Measurements from ENCODE around the gene TRMT5. TPM values are rescaled to one million over a fixed set of nuclear protein-coding genes. Genes with fewer than 3 reads are reported as not detected.

Gene TRMT5
- total RNA-seq, 2 experiments from 2014 or later, result 8.2 to 9.3 TPM

DNA sequence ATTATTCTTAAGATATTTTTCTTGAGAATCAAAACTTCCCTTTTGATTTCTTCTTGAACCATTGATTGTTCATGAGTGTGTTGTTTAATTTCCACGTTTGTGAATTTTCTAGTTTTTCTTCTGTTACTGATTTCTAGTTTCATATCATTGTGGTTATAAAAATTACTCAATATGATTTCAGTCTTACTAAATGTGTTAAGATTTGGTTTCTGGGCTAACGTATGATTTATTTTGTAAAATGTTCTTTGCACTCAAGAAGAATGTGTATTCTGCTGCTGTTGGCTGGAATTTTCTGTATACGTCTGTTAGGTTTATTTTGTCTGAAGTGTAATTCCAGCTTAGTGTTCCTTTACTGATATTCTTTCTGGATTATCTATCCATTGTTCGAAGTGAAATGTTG, 24.7 kb downstream of the TRMT5 start:
- no peak for DNase-seq
- Mint-ChIP-seq H3K4me1 (peaks cover 10% of the 10 kb centered on the region), H3K4me3 (no peak overlapping the region), H3K36me3 (ENCODE audit: low read depth) (peaks cover 38% of the 10 kb centered on the region), H3K27ac (no peak overlapping the region), H3K9me3 (peaks cover 43% of the 10 kb centered on the region), H3K27me3 (no peaks in the 10 kb centered on the region)
- POLR2A ChIA-PET, result no interaction called here
- CTCF ChIA-PET, result no interaction called here

DNA sequence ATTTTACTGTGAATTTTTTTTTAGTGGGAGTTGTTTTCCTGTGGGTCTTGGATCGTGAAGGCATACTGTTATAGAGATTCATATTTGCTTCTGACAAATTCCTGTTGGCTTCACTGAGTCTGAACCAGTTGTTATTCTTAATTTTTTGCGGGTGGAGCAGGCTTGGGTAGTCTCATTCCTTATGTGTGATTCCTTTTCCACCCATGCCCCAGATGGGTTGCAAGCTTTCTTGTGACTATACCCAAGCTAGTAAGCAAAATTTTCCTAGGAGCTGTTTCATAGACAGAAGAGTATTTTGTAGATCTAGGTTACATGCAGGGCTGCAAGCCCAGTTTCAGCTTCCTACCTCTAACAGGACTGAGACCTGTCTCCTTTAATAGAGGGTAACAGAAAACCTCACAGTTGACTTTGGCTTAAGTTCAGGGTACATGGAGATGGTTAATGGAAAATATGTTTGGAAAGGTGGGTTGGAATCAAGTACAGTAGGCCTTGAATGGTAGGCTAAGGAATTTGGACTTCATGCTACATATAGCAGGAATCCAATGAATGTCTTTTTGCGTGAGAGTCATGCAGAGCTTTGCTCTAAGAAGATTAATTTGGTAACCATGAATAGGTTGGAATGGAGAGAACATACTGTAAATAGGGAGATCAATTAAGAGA, 29.0 kb downstream of the TRMT5 start:
- POLR2A ChIA-PET, result no interaction called here
- Mint-ChIP-seq H3K4me1 (peaks cover 7% of the 10 kb centered on the region), H3K27ac (no peak overlapping the region), H3K9me3 (peaks cover 13% of the 10 kb centered on the region), H3K4me3 (no peak overlapping the region), H3K27me3 (no peaks in the 10 kb centered on the region), H3K36me3 (ENCODE audit: low read depth) (peaks cover 21% of the 10 kb centered on the region)
- CTCF ChIA-PET, result interaction anchor here (0.8 to 1.5 kb wide), 2 partner anchors 9 to 153 kb away, joined by 3 to 4 read pairs; no protein-coding TSS in a partner anchor
- DNase-seq, result no peak

DNA sequence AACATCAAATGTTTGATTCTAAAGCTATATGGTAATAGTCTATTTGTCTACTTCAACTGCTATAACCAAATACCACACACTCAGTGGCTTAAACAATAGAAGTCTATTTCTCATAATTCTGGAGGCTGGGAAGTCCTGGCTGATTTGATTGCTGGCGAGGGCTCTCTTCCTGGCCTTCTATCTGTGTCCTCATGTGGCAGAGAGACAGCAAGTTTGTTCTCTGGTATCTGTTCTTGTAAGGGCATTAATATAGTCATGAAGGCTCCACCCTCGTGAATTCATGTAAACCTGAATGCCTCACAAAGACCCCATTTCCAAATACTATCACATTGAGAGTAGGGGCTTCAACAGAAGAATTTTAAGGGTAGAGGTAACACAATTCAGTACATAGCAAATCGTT, 34.1 kb downstream of the TRMT5 start:
- Mint-ChIP-seq H3K27me3 (no peaks in the 10 kb centered on the region), H3K4me3 (no peak overlapping the region), H3K27ac (no peak overlapping the region), H3K4me1 (peaks cover 2% of the 10 kb centered on the region), H3K36me3 (ENCODE audit: low read depth) (peaks cover 3% of the 10 kb centered on the region), H3K9me3 (no peaks in the 10 kb centered on the region)
- CTCF ChIA-PET, result no interaction called here
- DNase-seq, result no peak
- POLR2A ChIA-PET, result no interaction called here

DNA sequence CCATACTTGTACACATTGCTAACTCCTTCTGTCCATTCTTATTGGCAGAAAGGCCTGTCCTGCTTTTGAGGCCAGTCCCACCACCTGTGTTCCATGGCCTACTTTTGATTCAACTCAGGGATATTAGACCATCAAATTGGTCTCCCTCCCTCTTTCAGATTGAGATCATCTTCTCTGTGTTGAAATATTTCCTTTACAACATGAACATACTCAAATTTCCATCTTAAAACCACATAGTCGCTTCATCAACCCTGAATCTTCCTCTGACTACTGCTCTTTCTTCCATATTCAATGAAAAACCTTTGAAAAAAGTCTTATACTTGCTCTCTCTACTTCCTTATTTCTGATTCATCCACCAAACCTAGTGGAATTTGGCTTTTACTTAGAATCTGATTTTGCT, 34.9 kb downstream of the TRMT5 start:
- no peak overlapping the region for H3K4me3 Mint-ChIP-seq
- POLR2A ChIA-PET, result no interaction called here
- H3K27me3 Mint-ChIP-seq, result no peaks in the 10 kb centered on the region
- peaks cover 3% of the 10 kb centered on the region for H3K36me3 Mint-ChIP-seq (ENCODE audit: low read depth)
- no peaks in the 10 kb centered on the region for H3K9me3 Mint-ChIP-seq
- DNase-seq, result no peak
- H3K27ac Mint-ChIP-seq, result no peak overlapping the region
- CTCF ChIA-PET, result no interaction called here
- H3K4me1 Mint-ChIP-seq, result peaks cover 2% of the 10 kb centered on the region

DNA sequence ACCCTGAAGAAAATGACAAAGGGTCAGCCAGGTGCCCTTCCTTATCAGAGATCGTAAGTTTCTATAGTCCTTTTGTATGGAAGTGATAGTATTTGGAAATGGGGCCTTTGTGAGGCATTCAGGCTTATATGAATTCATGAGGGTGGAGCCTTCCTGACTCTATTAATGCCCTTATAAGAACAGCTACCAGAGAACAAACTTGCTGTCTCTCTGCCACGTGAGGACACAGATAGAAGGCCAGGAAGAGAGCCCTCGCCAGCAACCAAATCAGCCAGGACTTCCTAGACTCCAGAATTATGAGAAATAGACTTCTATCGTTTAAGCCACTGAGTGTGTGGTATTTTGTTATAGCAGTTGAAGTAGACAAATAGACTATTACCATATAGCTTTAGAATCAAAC, 36.7 kb downstream of the TRMT5 start:
- POLR2A ChIA-PET, result no interaction called here
- CTCF ChIA-PET, result no interaction called here
- Mint-ChIP-seq H3K4me3 (no peak overlapping the region), H3K4me1 (peaks cover 2% of the 10 kb centered on the region), H3K27ac (no peak overlapping the region), H3K9me3 (peaks cover 3% of the 10 kb centered on the region), H3K36me3 (ENCODE audit: low read depth) (peaks cover 3% of the 10 kb centered on the region), H3K27me3 (no peaks in the 10 kb centered on the region)
- DNase-seq, result no peak

DNA sequence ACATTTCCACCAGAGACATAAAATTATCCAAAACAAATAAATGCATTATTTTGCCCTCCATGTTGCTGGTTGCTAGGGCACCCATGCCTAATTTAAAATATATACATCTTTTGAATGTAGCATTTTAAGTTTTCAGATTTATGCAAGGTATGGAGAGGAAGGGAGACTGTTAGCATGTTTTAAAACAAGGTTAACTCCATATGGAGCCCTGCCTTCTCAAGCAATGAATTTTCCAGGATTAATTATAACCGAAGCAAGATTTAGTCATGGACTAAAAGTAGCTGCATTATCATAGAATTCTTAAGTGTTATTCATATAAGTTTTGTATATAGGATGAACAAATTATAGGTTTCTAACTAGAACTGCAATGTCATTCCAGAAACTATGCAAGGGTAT, 37.2 kb downstream of the TRMT5 start:
- Mint-ChIP-seq H3K4me3 (no peak overlapping the region), H3K4me1 (peaks cover 2% of the 10 kb centered on the region), H3K27me3 (no peaks in the 10 kb centered on the region), H3K9me3 (peaks cover 5% of the 10 kb centered on the region), H3K36me3 (ENCODE audit: low read depth) (peaks cover 3% of the 10 kb centered on the region), H3K27ac (no peak overlapping the region)
- no peak for DNase-seq
- ChIA-PET POLR2A (no interaction called here), CTCF (no interaction called here)

DNA sequence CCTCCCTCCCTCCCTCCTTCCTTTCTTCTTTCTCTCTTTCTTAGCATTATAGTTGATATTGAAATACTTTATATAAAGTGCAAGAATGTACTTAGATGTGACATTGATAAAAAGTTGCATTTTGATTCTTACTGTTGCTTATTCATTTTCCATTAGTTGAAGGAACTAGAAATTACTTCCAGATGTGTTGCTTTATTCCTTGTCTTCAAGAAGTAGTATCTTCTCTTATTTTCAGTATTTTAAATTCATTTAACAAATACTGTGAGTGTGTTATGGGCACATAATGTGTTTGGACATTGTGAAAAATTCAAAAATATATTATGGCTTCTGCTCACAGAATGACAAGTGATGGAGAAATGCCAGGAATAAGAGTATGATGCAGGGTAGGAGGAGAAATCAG, 45.6 kb downstream of the TRMT5 start:
- Mint-ChIP-seq H3K4me1 (no peaks in the 10 kb centered on the region), H3K4me3 (no peak overlapping the region), H3K27me3 (no peaks in the 10 kb centered on the region), H3K9me3 (peaks cover 5% of the 10 kb centered on the region), H3K27ac (no peak overlapping the region), H3K36me3 (ENCODE audit: low read depth) (peaks cover 1% of the 10 kb centered on the region)
- ChIA-PET CTCF (no interaction called here), POLR2A (no interaction called here)
- no peak for DNase-seq

DNA sequence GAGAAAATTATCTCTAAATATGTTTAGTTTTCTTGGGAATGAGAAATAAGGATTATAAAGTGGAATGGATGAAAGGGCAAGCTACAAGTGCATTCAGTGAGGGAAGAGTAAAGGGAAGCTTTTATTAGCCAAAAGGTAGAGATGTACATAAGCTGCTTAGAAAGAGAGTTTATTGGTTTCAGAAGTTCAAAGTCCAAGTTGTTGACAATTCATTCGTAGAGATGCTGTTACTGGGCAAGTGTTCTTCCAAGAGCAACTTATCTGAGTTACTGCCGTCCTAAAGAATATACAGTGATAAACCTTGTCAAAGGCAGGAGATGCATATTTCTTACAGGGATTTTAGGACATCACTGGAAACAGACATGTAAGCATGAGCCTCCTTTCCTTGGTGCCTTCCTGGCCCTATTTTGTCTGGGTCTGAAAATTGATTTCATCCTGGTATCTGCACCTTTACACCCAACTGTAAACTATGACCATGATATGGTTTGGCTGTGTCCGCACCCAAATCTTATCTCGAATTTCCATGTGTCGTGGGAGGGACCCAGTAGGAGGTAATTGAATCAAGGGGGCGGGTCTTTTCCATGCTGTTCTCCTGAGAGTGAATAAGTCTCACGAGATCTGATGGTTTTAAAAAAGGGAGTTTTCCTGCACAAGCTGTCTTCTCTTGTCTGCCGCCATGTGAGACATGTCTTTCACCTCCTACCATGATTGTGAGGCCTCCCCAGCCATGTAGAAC, 46.8 kb downstream of the TRMT5 start:
- Mint-ChIP-seq H3K27me3 (no peaks in the 10 kb centered on the region), H3K4me1 (no peaks in the 10 kb centered on the region), H3K9me3 (peaks cover under 1% of the 10 kb centered on the region), H3K4me3 (no peak overlapping the region), H3K36me3 (ENCODE audit: low read depth) (peaks cover 1% of the 10 kb centered on the region), H3K27ac (no peak overlapping the region)
- ChIA-PET POLR2A (no interaction called here), CTCF (no interaction called here)
- DNase-seq, result no peak

DNA sequence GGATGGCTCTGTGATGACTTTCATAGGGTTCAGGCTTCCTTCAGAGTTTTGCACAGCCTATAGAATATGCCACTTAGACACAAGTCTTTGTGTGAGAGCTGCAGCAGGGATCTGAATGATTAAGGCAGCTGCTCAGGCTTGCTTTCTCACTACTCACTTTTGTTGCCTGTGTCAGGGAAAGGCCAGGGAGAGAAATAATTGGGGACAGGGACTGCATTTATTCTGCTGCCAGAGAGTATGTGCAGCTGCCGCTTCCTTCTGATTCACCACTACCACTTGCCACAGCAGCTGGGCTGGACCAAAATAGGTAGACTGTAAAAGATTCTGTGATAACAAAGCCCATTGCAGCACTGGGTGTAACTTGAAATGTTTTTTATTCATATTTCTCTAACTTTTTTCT, 49.7 kb downstream of the TRMT5 start:
- H3K36me3 Mint-ChIP-seq (ENCODE audit: low read depth), result no peaks in the 10 kb centered on the region
- H3K4me3 Mint-ChIP-seq, result no peak overlapping the region
- CTCF ChIA-PET, result no interaction called here
- no peaks in the 10 kb centered on the region for H3K4me1 Mint-ChIP-seq
- no peaks in the 10 kb centered on the region for H3K9me3 Mint-ChIP-seq
- DNase-seq, result no peak
- POLR2A ChIA-PET, result no interaction called here
- no peak overlapping the region for H3K27ac Mint-ChIP-seq
- no peaks in the 10 kb centered on the region for H3K27me3 Mint-ChIP-seq

DNA sequence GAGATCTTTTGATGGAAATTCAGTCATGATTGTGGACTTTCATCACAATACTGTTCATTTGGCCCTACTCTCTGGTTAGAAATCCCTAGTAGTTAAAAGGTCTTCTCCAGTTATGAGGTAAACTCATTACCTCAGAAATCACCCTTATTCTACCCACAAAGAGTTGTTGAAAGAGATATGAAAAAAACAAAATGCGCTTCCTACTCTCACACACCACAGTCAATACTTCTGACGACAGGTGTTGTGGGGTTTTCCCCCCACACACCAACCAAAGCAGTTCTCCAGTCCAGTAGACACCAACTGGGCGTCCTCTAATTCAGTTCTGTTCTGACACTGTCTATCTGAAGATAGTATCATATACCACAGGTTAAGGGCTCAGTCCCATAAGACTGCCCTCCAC, 54.9 kb downstream of the TRMT5 start:
- Mint-ChIP-seq H3K27me3 (no peaks in the 10 kb centered on the region), H3K4me3 (no peak overlapping the region), H3K27ac (no peak overlapping the region), H3K9me3 (no peaks in the 10 kb centered on the region), H3K36me3 (ENCODE audit: low read depth) (no peaks in the 10 kb centered on the region), H3K4me1 (no peaks in the 10 kb centered on the region)
- ChIA-PET POLR2A (no interaction called here), CTCF (no interaction called here)
- DNase-seq, result no peak

DNA sequence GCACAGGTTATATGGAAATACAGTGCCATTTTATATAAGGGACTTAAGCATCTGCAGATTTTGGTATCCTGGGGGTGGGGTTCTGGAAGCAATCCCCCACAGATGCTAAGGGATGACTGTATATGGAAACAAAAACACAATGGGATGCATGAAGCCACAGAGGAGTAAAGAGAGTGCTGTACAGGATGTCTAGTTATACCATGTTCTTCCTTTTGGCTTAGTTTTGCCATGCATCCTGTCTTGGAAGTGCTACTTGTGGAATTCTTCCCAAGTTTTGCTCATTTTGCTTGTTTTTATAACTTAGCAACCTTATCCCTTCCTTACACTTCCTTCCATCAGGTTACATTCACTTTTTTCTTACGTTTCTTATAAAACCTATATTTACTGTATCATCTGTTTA, 55.6 kb downstream of the TRMT5 start:
- no peaks in the 10 kb centered on the region for H3K36me3 Mint-ChIP-seq (ENCODE audit: low read depth)
- H3K4me3 Mint-ChIP-seq, result no peak overlapping the region
- H3K27me3 Mint-ChIP-seq, result no peaks in the 10 kb centered on the region
- CTCF ChIA-PET, result no interaction called here
- DNase-seq, result no peak
- H3K27ac Mint-ChIP-seq, result no peak overlapping the region
- POLR2A ChIA-PET, result no interaction called here
- no peaks in the 10 kb centered on the region for H3K9me3 Mint-ChIP-seq
- no peaks in the 10 kb centered on the region for H3K4me1 Mint-ChIP-seq

DNA sequence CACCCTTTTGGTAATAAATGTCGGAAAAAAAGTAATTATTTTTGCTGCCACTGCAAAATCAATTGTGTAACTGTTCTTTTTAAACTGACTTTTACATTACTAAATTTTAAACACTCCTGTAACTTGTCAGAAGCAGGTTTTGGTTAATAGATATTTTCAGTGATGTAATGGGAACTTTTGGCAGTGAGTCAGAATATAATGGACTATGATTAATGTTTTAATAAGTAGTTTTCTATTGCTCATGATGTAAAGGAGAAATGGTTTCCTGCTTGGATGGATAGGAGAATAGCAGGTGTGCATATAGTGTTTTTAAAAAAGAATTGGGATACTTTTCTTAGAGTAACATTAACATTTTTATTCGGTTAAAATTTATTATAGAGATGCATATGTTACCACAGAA, 58.8 kb downstream of the TRMT5 start:
- Mint-ChIP-seq H3K36me3 (ENCODE audit: low read depth) (peaks cover 2% of the 10 kb centered on the region), H3K9me3 (no peaks in the 10 kb centered on the region), H3K4me1 (no peaks in the 10 kb centered on the region), H3K27ac (no peak overlapping the region), H3K27me3 (no peaks in the 10 kb centered on the region), H3K4me3 (no peak overlapping the region)
- ChIA-PET POLR2A (no interaction called here), CTCF (no interaction called here)
- DNase-seq, result no peak

All from activated CD4-positive, alpha-beta T cell treated with anti-CD3 and anti-CD28 coated beads, Interleukin-2, amount 10 ng/mL, durations not matched to agents 7 days and 5 days (primary cell).